SU-DHL-6 (cell line): ENCODE measurements around the gene SULT1C4.

ENCODE experiments used
- H2AFZ ChIP-seq: fragments of 200-600 bp; sonication (generic); 2 replicates; pipeline ENCODE4 v1.6.1; 2014; ENCODE audit warnings: low read depth, mild to moderate bottlenecking, moderate library complexity, mixed read lengths, antibody characterized with exemption, low read length; ENCODE audit not compliant: severe bottlenecking
- H3F3A ChIP-seq: fragments of 200-600 bp; shearing (Covaris generic); 2 replicates; pipeline ENCODE4 v1.6.0; 2016; ENCODE audit warnings: antibody characterized with exemption, mild to moderate bottlenecking; ENCODE audit not compliant: insufficient read depth
- H3K27ac ChIP-seq: fragments of 200-600 bp; sonication (generic); 2 replicates; pipeline ENCODE4 v1.5.1; 2016; ENCODE audit warnings: low read depth, mild to moderate bottlenecking, low read length, moderate library complexity, mixed read lengths
- H3K27me3 ChIP-seq: fragments of 200-600 bp; sonication (generic), shearing (Covaris generic); 2 replicates; pipeline ENCODE4 v1.6.0; 2014; ENCODE audit warnings: mild to moderate bottlenecking, low read length
- H3K36me3 ChIP-seq: fragments of 200-600 bp; sonication (generic); 2 replicates; pipeline ENCODE4 v1.6.1; 2014; ENCODE audit warnings: mild to moderate bottlenecking, low read length, mixed read lengths
- H3K4me2 ChIP-seq: fragments of 300-600, 200-600 bp; shearing (Covaris generic), sonication (generic); 2 replicates; pipeline ENCODE4 v1.6.0; 2014; ENCODE audit warnings: low read length, low read depth, mild to moderate bottlenecking; ENCODE audit not compliant: poor library complexity, severe bottlenecking
- H3K4me3 ChIP-seq: fragments of 200-600 bp; sonication (generic); 2 replicates; pipeline ENCODE4 v1.5.1; 2014; ENCODE audit warnings: antibody characterized with exemption, low read length, mild to moderate bottlenecking, mixed read lengths; ENCODE audit not compliant: insufficient read depth, poor library complexity, severe bottlenecking
- H3K79me2 ChIP-seq: fragments of 200-600 bp; sonication (generic); 2 replicates; pipeline ENCODE4 v1.6.1; 2014; ENCODE audit warnings: mild to moderate bottlenecking, low read length, moderate library complexity; ENCODE audit not compliant: insufficient read depth
- H3K9ac ChIP-seq: fragments of 200-600 bp; sonication (generic); 2 replicates; pipeline ENCODE4 v1.7.0; 2014; ENCODE audit warnings: mild to moderate bottlenecking, low read length
- H3K9me2 ChIP-seq: fragments of 200-600 bp; sonication (generic); replicated peaks from 2 replicates; pipeline ENCODE4 v1.6.1; 2014; ENCODE audit warnings: low read length; ENCODE audit not compliant: insufficient read depth
- H3K9me3 ChIP-seq: fragments of 200-600 bp; sonication (generic); 2 replicates; pipeline ENCODE4 v1.6.1; 2014; ENCODE audit warnings: low read length, mixed read lengths; ENCODE audit not compliant: insufficient read depth
- H4K20me1 ChIP-seq: fragments of 200-600 bp; sonication (generic); 2 replicates; pipeline ENCODE4 v1.6.1; 2014; ENCODE audit warnings: low read depth, mild to moderate bottlenecking, antibody characterized with exemption, low read length, moderate library complexity, mixed read lengths
- CTCF ChIP-seq: fragments of 200-600 bp; sonication (generic); IDR thresholded peaks from one replicate; pipeline ENCODE4 v1.5.1; 2017; ENCODE audit warnings: antibody characterized with exemption, mild to moderate bottlenecking, low read length, moderate library complexity; ENCODE audit not compliant: insufficient read depth, poor library complexity, severe bottlenecking
- EZH2phosphoT487 ChIP-seq: fragments of 200-600 bp; sonication (generic), shearing (Covaris generic); conservative IDR thresholded peaks from 2 replicates; pipeline ENCODE4 v1.6.1; 2018; ENCODE audit warnings: mild to moderate bottlenecking, antibody characterized with exemption, low read length, moderate library complexity, mixed read lengths

The SULT1C4 gene

GRCh38 chr2:108404784-108405397 is 27.1 kb downstream of the SULT1C4 start:
- TF ChIP-seq CTCF (no peak), EZH2phosphoT487 (no peak)
- Histone ChIP-seq H3K27me3 (no peaks in the 10 kb centered on the region), H3K4me2 (no peak overlapping the region), H4K20me1 (no peaks in the 10 kb centered on the region), H3K4me3 (no peak overlapping the region), H3K27ac (no peak overlapping the region), H3K79me2 (no peaks in the 10 kb centered on the region), H3K9me3 (peaks cover 3% of the 10 kb centered on the region; the same call in 1 of the 2 replicates), H3K9ac (no peak overlapping the region), H2AFZ (no peak overlapping the region), H3K36me3 (no peaks in the 10 kb centered on the region), H3K9me2 (no peaks in the 10 kb centered on the region), H3F3A (no peaks in the 10 kb centered on the region)

GRCh38 chr2:108407864-108408729 is 30.3 kb downstream of the SULT1C4 start:
- H3K79me2 ChIP-seq, result no peaks in the 10 kb centered on the region

GRCh38 chr2:108409768-108410167 is 32.0 kb downstream of the SULT1C4 start:
- no peak for TF ChIP-seq EZH2phosphoT487
- no peak for TF ChIP-seq CTCF
- H3K27ac ChIP-seq, result no peak overlapping the region

More at GRCh38 chr2:108407864-108408729, 30.3 kb downstream of the SULT1C4 start:
- Histone ChIP-seq H3F3A (no peaks in the 10 kb centered on the region), H3K36me3 (no peaks in the 10 kb centered on the region), H3K9me3 (no peaks in the 10 kb centered on the region), H3K27me3 (no peaks in the 10 kb centered on the region), H3K4me2 (no peak overlapping the region), H2AFZ (no peak overlapping the region), H3K9me2 (no peaks in the 10 kb centered on the region), H3K27ac (no peak overlapping the region), H3K9ac (no peak overlapping the region), H3K4me3 (no peak overlapping the region), H4K20me1 (no peaks in the 10 kb centered on the region)
- no peak for TF ChIP-seq CTCF
- TF ChIP-seq EZH2phosphoT487, result no peak

More at GRCh38 chr2:108409768-108410167, 32.0 kb downstream of the SULT1C4 start:
- Histone ChIP-seq H4K20me1 (no peaks in the 10 kb centered on the region), H3K4me2 (no peak overlapping the region), H3K9me2 (no peaks in the 10 kb centered on the region), H3K9ac (no peak overlapping the region), H3K79me2 (no peaks in the 10 kb centered on the region), H3K27me3 (no peaks in the 10 kb centered on the region), H2AFZ (no peak overlapping the region), H3K36me3 (no peaks in the 10 kb centered on the region), H3F3A (no peaks in the 10 kb centered on the region), H3K9me3 (no peaks in the 10 kb centered on the region), H3K4me3 (no peak overlapping the region)
